NCI-H1092 (cell line): ENCODE results near the gene PDIA6.

Experiments used
- DNase-seq: peaks from one replicate; lab custom pipeline; 2025; lab: John Stamatoyannopoulos, UW

The PDIA6 gene

GRCh38 chr2:10764096-10764785 lies 48.3 kb downstream of the PDIA6 start:
- no peak for DNase-seq

GRCh38 chr2:10763461-10763800 lies 49.2 kb downstream of the PDIA6 start:
- no peak for DNase-seq

GRCh38 chr2:10762651-10763460 lies 49.7 kb downstream of the PDIA6 start:
- no peak for DNase-seq

GRCh38 chr2:10761591-10761990 lies 51.0 kb downstream of the PDIA6 start:
- no peak for DNase-seq

- DNase-seq: no peak
These were observed 51.6 kb downstream of the PDIA6 start for GRCh38 chr2:10760794-10761504.

GRCh38 chr2:10759151-10759714 lies 53.4 kb downstream of the PDIA6 start:
- DNase-seq: no peak

GRCh38 chr2:10757814-10758286 lies 54.7 kb downstream of the PDIA6 start:
- no peak for DNase-seq

- DNase-seq: no peak
These were observed 57.0 kb downstream of the PDIA6 start for GRCh38 chr2:10755621-10756020.

- DNase-seq: no peak
These were observed 58.7 kb downstream of the PDIA6 start for GRCh38 chr2:10753876-10754275.

- no peak for DNase-seq
These were observed 59.4 kb downstream of the PDIA6 start for GRCh38 chr2:10753156-10753555.

- no peak for DNase-seq
These were observed 60.3 kb downstream of the PDIA6 start for GRCh38 chr2:10752236-10752635.

- no peak for DNase-seq
These were observed 62.0 kb downstream of the PDIA6 start for GRCh38 chr2:10750610-10751009.

- no peak for DNase-seq
These were observed 69.9 kb downstream of the PDIA6 start for GRCh38 chr2:10742666-10743065.

GRCh38 chr2:10741139-10741538 lies 71.4 kb downstream of the PDIA6 start:
- no peak for DNase-seq

GRCh38 chr2:10740226-10740625 lies 72.4 kb downstream of the PDIA6 start:
- DNase-seq: no peak

- no peak for DNase-seq
These were observed 74.4 kb downstream of the PDIA6 start for GRCh38 chr2:10738192-10738591.

- no peak for DNase-seq
These were observed 78.6 kb downstream of the PDIA6 start for GRCh38 chr2:10733980-10734379.

GRCh38 chr2:10733566-10733925 lies 79.0 kb downstream of the PDIA6 start:
- DNase-seq: no peak
